ENCODE results near the gene ABHD17B. TPM values are rescaled to one million over a fixed set of nuclear protein-coding genes. Genes with fewer than 3 reads are reported as not detected.

The ABHD17B gene
- total RNA-seq, 2 donors from 2014 or later = 15.4 to 16.2 TPM

- ATAC-seq (replicated peaks in 1 of 2) (no peak), DNase-seq (no peak)
- Mint-ChIP-seq H3K36me3 (ENCODE audit: insufficient read depth in 2 of 2) (no peaks in the 10 kb centered on the region), H3K27me3 (ENCODE audit: low read depth) (no peaks in the 10 kb centered on the region), H3K27ac (no peak overlapping the region), H3K9me3 (no peaks in the 10 kb centered on the region), H3K4me3 (no peak overlapping the region), H3K4me1 (ENCODE audit: low read depth) (peaks cover 25% of the 10 kb centered on the region)
These were observed 90.5 kb downstream of the ABHD17B start for GRCh38 chr9:71820403-71820921.

- ATAC-seq (replicated peaks in 1 of 2) (no peak), DNase-seq (peak; percentile 23 to 30)
- Mint-ChIP-seq H3K27me3 (ENCODE audit: low read depth) (no peaks in the 10 kb centered on the region), H3K4me1 (ENCODE audit: low read depth) (peaks cover 25% of the 10 kb centered on the region), H3K9me3 (no peaks in the 10 kb centered on the region), H3K36me3 (ENCODE audit: insufficient read depth in 2 of 2) (no peaks in the 10 kb centered on the region), H3K27ac (no peak overlapping the region), H3K4me3 (no peak overlapping the region)
These were observed 91.8 kb downstream of the ABHD17B start for GRCh38 chr9:71819115-71819739.

- H3K4me1 Mint-ChIP-seq (ENCODE audit: low read depth) = peaks cover 12% of the 10 kb centered on the region
- no peaks in the 10 kb centered on the region for H3K36me3 Mint-ChIP-seq (ENCODE audit: insufficient read depth in 2 of 2)
- no peak overlapping the region for H3K27ac Mint-ChIP-seq
- H3K27me3 Mint-ChIP-seq (ENCODE audit: low read depth) = no peaks in the 10 kb centered on the region
- ATAC-seq (replicated peaks in 1 of 2) = no peak
- no peaks in the 10 kb centered on the region for H3K9me3 Mint-ChIP-seq
- peak overlapping the region in 1 of 2 donors; percentile 17 for H3K4me3 Mint-ChIP-seq
- DNase-seq = no peak
These were observed 94.0 kb downstream of the ABHD17B start for GRCh38 chr9:71816916-71817451.

Other genes starting within 250 kb of the ABHD17B start
- gene CEMIP2, start 142.7 kb downstream of the ABHD17B start, total RNA-seq = 10 to 100 TPM; 46.7 to 62.2 TPM
- 10 to 100 TPM; 13.5 to 14.1 TPM for gene C9orf85, start 446 bp upstream of the ABHD17B start, total RNA-seq
- gene C9orf57, start 149.4 kb upstream of the ABHD17B start, total RNA-seq = not detected
- not detected for gene GDA, start 238.2 kb upstream of the ABHD17B start, total RNA-seq

All from activated T-cell treated with anti-CD3 and anti-CD28 coated beads, Interleukin-2, amount 50 U/mL, for 72 hours (primary cell).